Dendritic cell treated with granulocyte-macrophage colony-stimulating factor and Interleukin-4, amounts not matched to agents 40 ng/mL and 50 ng/mL, for 4 days (primary cell): ENCODE measurements around the gene COX7B.
"Not testable (repeated sequence)": the region's sequence is repeated elsewhere in the genome, so short reads cannot be mapped to it uniquely, and the experiment has no call there.

Experiments used
- H3K27ac Mint-ChIP-seq: one replicate; pipeline ENCODE4 v1.8.0; 2022; ENCODE audit warnings: mild to moderate bottlenecking, mixed read lengths
- H3K27me3 Mint-ChIP-seq: one replicate; pipeline ENCODE4 v1.8.0; 2022; ENCODE audit warnings: mild to moderate bottlenecking, mixed read lengths
- H3K36me3 Mint-ChIP-seq: one replicate; pipeline ENCODE4 v1.8.0; 2022; ENCODE audit warnings: low read depth, mixed read lengths
- H3K4me1 Mint-ChIP-seq: one replicate; pipeline ENCODE4 v1.8.0; 2022; ENCODE audit warnings: low read depth, mixed read lengths
- H3K4me3 Mint-ChIP-seq: one replicate; pipeline ENCODE4 v1.8.0; 2022; ENCODE audit warnings: mild to moderate bottlenecking, moderate library complexity, mixed read lengths
- H3K9me3 Mint-ChIP-seq: one replicate; pipeline ENCODE4 v1.8.0; 2022; ENCODE audit warnings: mixed read lengths
- intact Hi-C: fragments of 100-400 bp; cut with micrococcal nuclease; formaldehyde crosslinking; loops from one replicate; pipeline ENCODE4 v1.15.0; 2022

COX7B gene, protein sequence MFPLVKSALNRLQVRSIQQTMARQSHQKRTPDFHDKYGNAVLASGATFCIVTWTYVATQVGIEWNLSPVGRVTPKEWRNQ

DNA sequence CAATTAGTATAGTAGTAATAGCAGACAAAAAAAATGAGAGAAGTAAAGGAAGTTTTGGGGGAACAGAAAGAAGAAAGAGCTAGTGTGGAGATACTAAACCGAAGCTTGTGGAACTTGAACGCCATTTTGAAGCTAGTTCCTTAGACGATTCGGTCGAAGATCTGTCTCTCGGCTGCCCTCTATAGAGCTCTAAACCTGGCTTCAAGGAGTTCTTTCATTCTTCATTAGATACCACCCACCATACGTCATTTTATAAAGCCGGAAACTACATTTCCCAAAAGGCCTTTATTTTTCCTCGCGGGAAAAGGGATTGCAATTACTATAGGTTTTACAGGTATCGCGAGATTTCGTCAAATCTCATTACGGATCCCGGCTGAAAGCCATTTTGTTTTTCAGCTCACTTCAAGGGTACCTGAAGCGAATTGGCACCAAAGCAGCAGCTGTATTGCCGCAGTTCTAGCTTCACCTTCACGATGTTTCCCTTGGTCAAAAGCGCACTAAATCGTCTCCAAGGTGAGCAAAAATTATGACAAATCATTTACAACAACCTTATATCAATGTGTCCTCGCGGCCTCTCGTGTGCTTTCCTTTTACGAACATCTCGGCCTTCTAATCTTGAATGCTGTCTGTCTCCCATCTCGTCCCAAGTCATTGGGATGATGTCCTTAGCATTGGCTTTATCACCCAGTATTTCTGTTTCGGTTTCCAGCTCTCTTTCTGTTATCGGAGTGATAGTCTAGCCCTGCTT is at the start of gene COX7B:
COX7B (plus strand) TSS at position 388 of the 748 bp plus-strand sequence; CDS start at position 474, 86 bp downstream.
- Mint-ChIP-seq H3K4me1 (peaks cover 8% of the 10 kb centered on the region), H3K27me3 (no peaks in the 10 kb centered on the region), H3K27ac (peak within 1 kb of the TSS; percentile 94), H3K4me3 (peak within 1 kb of the TSS; percentile 83), H3K9me3 (no peaks in the 10 kb centered on the region), H3K36me3 (peaks cover 46% of the 10 kb centered on the region)
- intact Hi-C loops, result loop anchor here (1.0 to 5.0 kb wide), 2 partner anchors 11 to 112 kb away; partner anchors contain the start of genes ATP7A and ATRX

DNA sequence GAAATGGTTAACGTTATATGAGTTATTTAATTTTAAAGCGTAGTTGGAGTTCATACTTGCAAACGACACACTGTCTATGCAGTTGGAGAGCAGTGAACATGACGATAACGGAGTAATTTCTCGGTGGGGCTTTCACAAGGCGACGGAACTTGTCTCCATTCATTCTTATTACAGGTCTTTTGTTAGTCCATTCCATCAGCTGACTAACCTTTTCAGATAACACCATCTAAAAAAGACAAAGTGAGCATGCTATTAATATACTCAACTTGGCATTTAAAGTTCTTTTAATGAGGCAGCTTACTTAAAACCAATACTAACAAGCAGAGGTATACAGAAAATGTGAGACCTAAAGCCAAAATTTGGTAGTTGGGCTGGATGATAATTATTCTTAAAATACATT is 23.9 kb upstream of the COX7B start:
- Mint-ChIP-seq H3K9me3 (no peaks in the 10 kb centered on the region), H3K36me3 (peaks cover 25% of the 10 kb centered on the region), H3K27ac (no peak overlapping the region), H3K4me1 (no peaks in the 10 kb centered on the region), H3K27me3 (no peaks in the 10 kb centered on the region), H3K4me3 (no peak overlapping the region)
- intact Hi-C loops, result loop anchor here (10.0 kb wide), 1 partner anchor 191 kb away; no protein-coding TSS in a partner anchor

DNA sequence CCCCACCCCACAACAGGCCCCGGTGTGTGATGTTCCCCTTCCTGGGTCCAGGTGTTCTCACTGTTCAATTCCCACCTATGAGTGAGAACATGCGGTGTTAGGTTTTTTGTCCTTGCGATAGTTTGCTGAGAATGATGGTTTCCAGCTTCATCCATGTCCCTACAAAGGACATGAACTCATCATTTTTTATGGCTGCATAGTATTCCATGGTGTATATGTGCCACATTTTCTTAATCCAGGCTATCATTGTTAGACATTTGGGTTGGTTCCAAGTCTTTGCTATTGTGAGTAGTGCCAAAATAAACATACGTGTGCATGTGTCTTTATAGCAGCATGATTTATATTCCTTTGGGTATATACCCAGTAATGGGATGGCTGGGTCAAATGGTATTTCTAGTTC is 17.9 kb upstream of the COX7B start:
- H3K27ac Mint-ChIP-seq, intact Hi-C loops, H3K4me1 Mint-ChIP-seq, H3K9me3 Mint-ChIP-seq, H3K27me3 Mint-ChIP-seq, H3K36me3 Mint-ChIP-seq, H3K4me3 Mint-ChIP-seq: not testable (repeated sequence)

DNA sequence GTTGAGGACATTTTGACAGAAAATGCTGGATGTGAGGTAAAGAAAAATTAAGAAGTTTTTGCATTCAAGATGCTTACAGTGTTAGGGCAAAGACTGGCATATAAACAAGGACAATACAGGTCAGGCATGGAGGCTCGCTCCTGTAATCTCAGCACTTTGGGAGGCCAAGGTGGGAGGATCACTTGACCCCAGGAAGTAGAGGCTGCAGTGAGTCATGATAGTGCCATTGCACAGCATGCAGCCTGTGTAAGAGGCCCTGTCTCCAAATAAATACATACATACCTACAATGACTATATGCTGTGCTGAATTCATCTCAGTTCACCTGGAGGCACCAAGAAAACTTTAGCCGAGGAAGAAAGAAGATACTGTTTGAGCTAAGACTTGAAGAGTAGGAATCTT is 6.4 kb upstream of the COX7B start:
- H3K36me3 Mint-ChIP-seq, result peaks cover 12% of the 10 kb centered on the region
- intact Hi-C loops, result no loop called here
- no peak overlapping the region for H3K27ac Mint-ChIP-seq
- H3K27me3 Mint-ChIP-seq, result no peaks in the 10 kb centered on the region
- H3K9me3 Mint-ChIP-seq, result no peaks in the 10 kb centered on the region
- peaks cover 11% of the 10 kb centered on the region for H3K4me1 Mint-ChIP-seq
- H3K4me3 Mint-ChIP-seq, result no peak overlapping the region

DNA sequence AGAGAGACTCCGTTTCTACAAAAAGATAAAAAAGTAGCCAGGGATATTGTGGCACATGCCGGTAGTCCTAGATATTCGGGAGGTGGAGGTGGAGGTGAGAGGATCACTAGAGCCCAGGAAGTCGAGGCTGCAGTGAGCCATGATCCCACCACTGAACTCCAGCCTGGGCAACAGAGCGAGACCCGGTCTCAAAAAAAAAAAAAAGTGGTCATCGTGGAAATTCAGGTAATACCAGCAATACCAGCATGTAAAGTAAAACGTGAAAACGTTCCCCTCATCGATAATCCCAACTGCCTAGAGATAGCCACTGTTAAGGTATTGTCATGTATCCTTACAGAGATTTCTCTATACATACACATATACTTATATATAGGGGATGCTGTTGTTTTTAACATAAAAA is 5.6 kb upstream of the COX7B start:
- no peaks in the 10 kb centered on the region for H3K27me3 Mint-ChIP-seq
- no peaks in the 10 kb centered on the region for H3K9me3 Mint-ChIP-seq
- H3K36me3 Mint-ChIP-seq, result peaks cover 12% of the 10 kb centered on the region
- H3K27ac Mint-ChIP-seq, result no peak overlapping the region
- no peak overlapping the region for H3K4me3 Mint-ChIP-seq
- peaks cover 11% of the 10 kb centered on the region for H3K4me1 Mint-ChIP-seq
- intact Hi-C loops, result loop anchor here (2.0 kb wide), 1 partner anchor 211 kb away; the partner anchor contains the start of gene PGK1

DNA sequence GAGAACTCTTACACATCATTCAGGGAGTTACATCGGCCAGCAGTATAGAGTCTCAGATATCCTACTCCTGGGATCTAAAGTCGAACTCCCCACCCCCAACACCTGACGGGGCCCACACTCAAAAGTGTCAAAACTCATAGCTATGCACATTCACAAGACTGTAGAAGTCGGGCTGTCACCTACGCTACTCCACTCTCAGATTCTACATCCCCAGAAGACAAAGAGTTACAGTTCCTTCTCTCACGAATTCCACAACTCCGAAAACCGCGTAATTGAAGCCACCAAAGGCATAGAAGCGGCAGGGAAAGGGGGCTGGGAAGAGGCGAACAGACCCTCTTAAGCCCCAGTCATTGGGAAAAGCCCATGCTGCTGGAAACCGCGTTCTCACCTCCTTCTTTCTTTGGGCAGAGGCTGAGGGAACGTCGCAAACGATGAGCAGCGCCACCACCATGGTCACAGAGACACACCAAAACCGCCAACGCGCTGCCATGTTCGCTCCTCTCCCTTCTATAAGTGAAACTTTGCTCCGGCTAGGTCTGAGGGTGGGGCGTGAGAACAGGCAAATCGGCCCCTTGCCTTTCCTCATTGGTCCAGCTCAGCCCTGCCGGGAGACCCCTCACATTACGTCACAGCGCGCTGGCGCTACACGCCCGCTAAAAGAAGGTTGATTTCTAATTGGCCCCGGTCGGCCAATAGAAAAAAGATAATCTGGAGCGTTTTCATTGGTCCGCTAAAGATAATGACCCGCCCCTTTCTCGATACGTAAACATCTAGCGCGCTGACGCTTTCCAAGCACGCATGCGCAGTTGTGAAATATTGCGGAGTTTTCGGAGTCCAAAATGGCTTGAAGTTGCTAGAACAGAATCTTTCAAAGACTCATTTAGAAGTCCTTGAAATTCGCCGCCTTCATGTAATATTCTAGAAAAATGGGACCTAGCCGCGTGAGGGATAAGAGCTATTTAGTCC is 4.1 kb upstream of the COX7B start, which contains the start of gene MAGT1:
MAGT1 (minus strand) TSS at position 515 of the 966 bp plus-strand sequence; CDS start at position 490, 25 bp downstream.
- peaks cover 16% of the 10 kb centered on the region for H3K36me3 Mint-ChIP-seq
- H3K4me3 Mint-ChIP-seq, result peak within 1 kb of the TSS; percentile 85

DNA sequence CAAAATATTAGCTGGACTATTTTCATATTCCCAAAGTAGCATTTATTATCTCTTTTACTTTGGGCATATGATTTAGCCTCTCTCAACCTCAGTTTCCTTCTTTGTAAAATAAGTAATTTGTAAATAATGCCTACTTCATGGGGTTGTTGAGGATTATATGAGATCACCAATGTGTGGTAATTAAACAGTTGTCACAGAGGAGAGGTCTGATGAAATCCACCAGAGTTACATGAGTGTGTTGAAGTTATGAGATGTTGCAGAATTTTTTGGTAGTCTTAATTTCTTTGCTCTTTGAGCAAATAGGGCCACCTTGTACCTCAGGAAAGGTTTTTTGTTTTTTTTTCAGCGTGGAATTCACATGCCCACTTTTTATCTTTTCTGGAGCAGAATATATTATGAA is 1.4 kb downstream of the COX7B start:
- H3K9me3 Mint-ChIP-seq, result no peaks in the 10 kb centered on the region
- H3K27me3 Mint-ChIP-seq, result no peaks in the 10 kb centered on the region
- H3K4me1 Mint-ChIP-seq, result peaks cover 8% of the 10 kb centered on the region
- intact Hi-C loops, result no loop called here
- peak overlapping the region; percentile 83 for H3K4me3 Mint-ChIP-seq
- peaks cover 51% of the 10 kb centered on the region for H3K36me3 Mint-ChIP-seq
- peak overlapping the region; percentile 94 for H3K27ac Mint-ChIP-seq

More for the DNA sequence above, 4.1 kb upstream of the COX7B start, which contains the start of gene MAGT1:
- Mint-ChIP-seq H3K27me3 (no peaks in the 10 kb centered on the region), H3K4me1 (peaks cover 10% of the 10 kb centered on the region), H3K9me3 (no peaks in the 10 kb centered on the region), H3K27ac (peak within 1 kb of the TSS; percentile 96)
- intact Hi-C loops, result loop anchor here (2.0 to 5.0 kb wide), 2 partner anchors 108 to 210 kb away; partner anchors contain the start of genes ATRX and PGK1

DNA sequence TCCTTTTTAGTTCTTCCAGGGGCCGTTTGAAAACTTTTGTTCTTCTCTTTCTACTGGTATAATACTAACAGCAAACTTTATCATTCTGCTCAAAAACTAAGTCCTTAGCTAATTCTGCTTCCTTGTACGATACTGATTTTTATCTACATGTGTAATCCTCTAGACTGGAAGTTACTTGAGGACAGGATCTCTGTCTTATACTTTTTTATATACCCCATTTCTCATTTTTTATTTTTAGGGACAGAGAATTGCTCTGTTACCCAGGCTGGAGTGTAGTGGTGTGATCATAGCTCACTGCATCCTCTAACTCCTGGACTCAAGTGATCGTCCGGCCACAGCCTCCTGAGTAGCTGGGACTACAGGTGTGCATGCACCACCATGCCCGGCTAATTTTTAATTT is 2.2 kb downstream of the COX7B start:
- H3K4me3 Mint-ChIP-seq, result no peak overlapping the region
- H3K36me3 Mint-ChIP-seq, result peaks cover 53% of the 10 kb centered on the region
- no peak overlapping the region for H3K27ac Mint-ChIP-seq
- peaks cover 8% of the 10 kb centered on the region for H3K4me1 Mint-ChIP-seq
- H3K9me3 Mint-ChIP-seq, result no peaks in the 10 kb centered on the region
- H3K27me3 Mint-ChIP-seq, result no peaks in the 10 kb centered on the region
- intact Hi-C loops, result no loop called here

DNA sequence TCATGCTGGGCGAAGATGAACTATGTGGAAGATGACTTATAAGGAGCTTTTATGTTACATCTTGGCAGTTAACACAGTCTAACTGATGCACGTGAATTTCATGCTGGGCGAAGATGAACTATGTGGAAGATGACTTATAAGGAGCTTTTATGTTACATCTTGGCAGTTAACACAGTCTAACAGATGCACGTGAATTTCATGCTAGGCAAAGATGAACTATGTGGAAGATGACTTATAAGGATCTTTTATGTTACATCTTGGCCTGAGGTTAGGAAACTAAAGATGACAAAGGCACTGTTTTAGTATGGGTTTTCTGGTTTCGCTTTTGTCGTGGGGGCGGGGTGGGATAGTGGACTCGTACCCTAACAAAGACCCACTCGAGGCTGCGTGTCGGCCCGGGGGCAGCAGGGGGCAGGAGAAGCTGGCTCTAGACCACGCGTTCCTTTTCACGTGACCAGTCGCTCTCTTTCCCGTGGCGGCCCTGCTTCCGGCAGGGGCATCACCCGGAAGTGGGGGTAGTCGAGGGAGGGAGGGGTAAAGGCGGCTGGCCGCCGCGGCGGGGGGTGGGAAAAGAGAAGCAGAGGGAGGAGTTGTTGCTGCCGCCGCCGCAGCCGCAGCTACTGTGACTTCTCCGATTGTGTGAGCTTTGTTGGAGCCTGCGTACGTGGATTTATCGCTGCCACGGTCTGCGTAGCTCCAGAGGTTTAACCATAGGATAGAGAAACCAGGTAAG is 11.0 kb downstream of the COX7B start, which contains the start of gene ATP7A:
ATP7A (plus strand) TSS at position 586 of the 733 bp plus-strand sequence. CDS start 60,949 bp downstream, outside the sequence.
- H3K36me3 Mint-ChIP-seq, result peaks cover 11% of the 10 kb centered on the region
- no peaks in the 10 kb centered on the region for H3K27me3 Mint-ChIP-seq
- H3K4me3 Mint-ChIP-seq, result peak within 1 kb of the TSS; percentile 92
- peaks cover 6% of the 10 kb centered on the region for H3K4me1 Mint-ChIP-seq
- intact Hi-C loops, result loop anchor here (1.0 to 5.0 kb wide), 3 partner anchors 11 to 197 kb away; partner anchors contain the start of gene COX7B
- H3K27ac Mint-ChIP-seq, result peak within 1 kb of the TSS; percentile 93
- H3K9me3 Mint-ChIP-seq, result no peaks in the 10 kb centered on the region

DNA sequence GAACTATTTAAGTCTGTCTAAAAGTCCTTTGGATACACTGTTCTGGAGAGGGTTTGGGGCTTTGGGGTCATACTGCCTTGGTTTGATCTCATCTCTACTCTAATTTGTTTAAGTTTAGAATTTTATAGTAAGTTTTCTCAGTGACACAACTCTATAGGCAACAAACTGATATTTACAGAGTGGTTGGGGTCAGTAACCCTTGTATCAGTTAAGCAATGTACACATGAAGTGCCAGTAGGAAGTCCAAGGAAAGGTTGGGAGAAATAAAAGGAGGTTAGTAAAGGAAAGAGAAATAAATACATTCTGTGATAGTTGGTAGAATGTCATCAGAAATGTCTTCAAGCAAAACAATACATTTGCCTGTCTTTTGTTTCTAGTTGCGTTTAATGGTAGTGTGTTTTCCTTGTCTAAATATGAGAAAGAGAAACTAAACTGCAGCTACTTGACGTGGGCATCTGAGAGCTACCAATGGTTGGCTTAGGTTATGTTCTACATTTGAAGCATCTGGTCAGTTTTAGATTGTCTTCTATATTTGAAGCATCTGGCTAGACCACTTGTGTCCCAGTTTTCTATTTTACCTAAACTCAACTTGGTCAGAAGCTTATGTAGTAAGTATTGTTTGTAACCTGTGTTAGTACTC is 18.1 kb downstream of the COX7B start:
- no peaks in the 10 kb centered on the region for H3K36me3 Mint-ChIP-seq
- intact Hi-C loops, result no loop called here
- H3K4me3 Mint-ChIP-seq, result peak overlapping the region; percentile 54

DNA sequence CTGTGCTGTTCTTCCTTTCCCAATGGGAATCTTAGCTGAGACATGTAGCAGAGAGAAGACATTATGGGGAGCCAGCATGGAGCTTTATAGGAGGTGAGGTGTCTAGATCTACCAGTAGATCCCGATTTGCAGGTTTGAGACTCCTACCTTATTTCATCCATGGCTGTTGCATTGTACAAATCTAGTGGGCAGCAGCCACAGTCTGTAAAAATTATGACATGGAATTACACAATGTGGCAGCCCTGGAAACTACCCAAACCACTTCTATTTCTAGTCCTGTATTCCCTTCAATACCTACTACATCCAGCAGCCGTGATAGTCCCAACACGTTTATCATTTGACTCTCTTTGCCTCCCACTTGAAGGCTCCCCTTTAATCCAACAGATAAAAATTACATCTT is 19.3 kb downstream of the COX7B start:
- no peak overlapping the region for H3K4me3 Mint-ChIP-seq
- H3K9me3 Mint-ChIP-seq, result no peaks in the 10 kb centered on the region
- no peaks in the 10 kb centered on the region for H3K36me3 Mint-ChIP-seq
- H3K27ac Mint-ChIP-seq, result no peak overlapping the region
- no peaks in the 10 kb centered on the region for H3K27me3 Mint-ChIP-seq
- intact Hi-C loops, result no loop called here
- peaks cover 16% of the 10 kb centered on the region for H3K4me1 Mint-ChIP-seq

More for the DNA sequence above, 18.1 kb downstream of the COX7B start:
- peak overlapping the region; percentile 53 for H3K27ac Mint-ChIP-seq
- H3K27me3 Mint-ChIP-seq, result no peaks in the 10 kb centered on the region
- peaks cover 16% of the 10 kb centered on the region for H3K4me1 Mint-ChIP-seq
- H3K9me3 Mint-ChIP-seq, result no peaks in the 10 kb centered on the region

DNA sequence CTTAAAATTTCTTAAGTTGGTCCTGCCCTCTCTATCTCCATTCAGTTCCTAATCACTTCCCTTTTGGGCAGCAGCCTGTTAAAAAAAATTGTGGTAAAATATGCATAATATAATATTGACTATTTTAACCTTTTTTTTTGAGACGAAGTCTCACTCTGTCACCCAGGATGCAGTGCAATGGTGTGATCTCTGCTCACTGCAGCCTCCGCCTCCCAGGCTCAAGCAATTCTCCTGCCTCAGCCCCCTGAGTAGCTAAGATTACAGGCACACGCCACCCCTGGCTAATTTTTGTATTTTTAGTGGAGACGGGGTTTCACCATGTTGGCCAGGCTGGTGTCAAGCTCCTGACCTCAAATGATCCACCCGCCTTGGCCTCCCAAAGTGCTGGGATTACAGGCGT is 20.1 kb downstream of the COX7B start:
- H3K4me3 Mint-ChIP-seq, H3K9me3 Mint-ChIP-seq, H3K27me3 Mint-ChIP-seq, H3K27ac Mint-ChIP-seq, H3K36me3 Mint-ChIP-seq, intact Hi-C loops: not testable (repeated sequence)
- H3K4me1 Mint-ChIP-seq, result peaks cover 16% of the 10 kb centered on the region

DNA sequence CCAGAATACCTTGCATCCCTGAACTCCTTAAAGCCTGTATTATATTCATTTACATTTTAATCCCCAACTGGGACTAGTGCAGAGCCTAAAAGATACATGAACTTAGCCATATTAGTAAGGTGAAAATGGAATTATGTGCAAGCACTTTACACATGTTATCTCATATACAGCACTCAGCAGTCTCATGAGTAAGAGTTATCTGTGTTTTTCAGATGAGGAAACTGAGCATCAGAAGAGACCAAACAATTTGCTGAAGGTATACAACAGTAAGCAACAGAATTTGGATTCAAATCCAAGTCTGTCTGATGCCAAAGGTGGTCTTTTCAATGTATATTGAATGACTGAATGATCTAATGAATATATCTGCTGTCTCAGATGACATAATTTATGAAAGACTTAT is 23.5 kb downstream of the COX7B start:
- H3K9me3 Mint-ChIP-seq, result no peaks in the 10 kb centered on the region
- peaks cover 9% of the 10 kb centered on the region for H3K4me1 Mint-ChIP-seq
- no peak overlapping the region for H3K27ac Mint-ChIP-seq
- intact Hi-C loops, result no loop called here
- H3K27me3 Mint-ChIP-seq, result no peaks in the 10 kb centered on the region
- H3K4me3 Mint-ChIP-seq, result no peak overlapping the region
- no peaks in the 10 kb centered on the region for H3K36me3 Mint-ChIP-seq
